G401 (cell line): Measurements from ENCODE around the gene SLC15A3. TPM values are rescaled to one million over a fixed set of nuclear protein-coding genes. Genes with fewer than 3 reads are reported as not detected.

Experiments
- DNase-seq: peaks from one replicate; pipeline ENCODE4 v3.0.0-alpha.2; 2015; ENCODE audit warnings: low spot score
- in situ Hi-C: cut with HindIII; loops from 2 replicates; pipeline ENCODE4 v1.10.0; 2016; ENCODE audit warnings: low sequenced_read_pairs, mixed read lengths
- total RNA-seq: library from RNA; depleted of rRNA; stranded (reverse); fragments of >200 nt; shearing (Covaris generic); gene quantifications from 2 replicates; pipeline ENCODE4 v1.2.3, GENCODE V29; 2014; rRNA removed

The SLC15A3 gene
- total RNA-seq, 1 experiment from 2014 or later: not detected

GRCh38 chr11:60906132-60906972 is 45.6 kb downstream of the SLC15A3 start, which contains the start of gene PRPF19:
Gene PRPF19, minus strand, starts transcription at chr11:60906585. Its CDS starts 203 bp downstream, at chr11:60906382.
- in situ Hi-C loops: no loop called here
- peak; percentile 97 for DNase-seq

GRCh38 chr11:60905551-60906113 is 46.3 kb downstream of the SLC15A3 start:
- peak; percentile 46 for DNase-seq
- in situ Hi-C loops: no loop called here

GRCh38 chr11:60905047-60905446 is 46.9 kb downstream of the SLC15A3 start:
- no peak for DNase-seq
- in situ Hi-C loops: no loop called here

- no peak for DNase-seq
- in situ Hi-C loops: no loop called here
These were observed 49.4 kb downstream of the SLC15A3 start for GRCh38 chr11:60902625-60903024.

DNA sequence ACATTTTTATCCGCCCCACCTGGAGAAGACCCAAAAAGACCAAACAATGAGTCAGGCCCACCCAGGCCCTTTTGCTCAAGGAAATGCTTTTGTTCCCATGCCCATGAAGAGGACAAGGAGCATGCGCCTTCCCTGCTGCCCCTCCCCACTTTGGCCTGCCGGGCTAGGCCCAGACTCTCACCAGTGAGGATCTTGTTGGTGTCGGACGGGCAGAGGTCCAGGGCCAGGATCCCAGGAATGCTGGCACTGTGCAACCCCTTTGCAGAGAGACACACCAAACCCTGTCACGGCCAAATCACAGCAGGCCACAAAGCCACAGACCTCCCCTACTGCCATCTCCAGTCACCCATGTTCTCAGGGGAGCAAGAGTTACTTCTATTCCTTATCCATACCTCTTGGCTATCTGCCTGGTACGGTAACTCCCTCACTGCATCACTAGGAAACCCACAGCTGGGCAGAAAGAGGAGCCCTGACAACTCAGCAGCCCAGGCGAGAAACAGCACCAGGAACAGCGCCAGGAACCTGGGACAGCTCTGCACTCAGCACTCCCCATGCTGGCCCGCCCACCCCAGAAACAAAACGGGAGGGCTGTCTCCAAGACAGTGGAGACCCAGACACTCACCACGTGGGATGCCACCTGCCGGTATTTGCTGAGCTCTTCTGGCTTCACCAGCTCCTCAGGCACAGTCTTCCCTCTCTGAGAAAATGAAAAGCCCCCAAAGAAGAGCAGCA is 51.1 kb downstream of the SLC15A3 start:
- in situ Hi-C loops: no loop called here

GRCh38 chr11:60899977-60900376 is 52.0 kb downstream of the SLC15A3 start:
- in situ Hi-C loops: no loop called here
- DNase-seq: no peak

More for the DNA sequence above, 51.1 kb downstream of the SLC15A3 start:
- DNase-seq: no peak

DNA sequence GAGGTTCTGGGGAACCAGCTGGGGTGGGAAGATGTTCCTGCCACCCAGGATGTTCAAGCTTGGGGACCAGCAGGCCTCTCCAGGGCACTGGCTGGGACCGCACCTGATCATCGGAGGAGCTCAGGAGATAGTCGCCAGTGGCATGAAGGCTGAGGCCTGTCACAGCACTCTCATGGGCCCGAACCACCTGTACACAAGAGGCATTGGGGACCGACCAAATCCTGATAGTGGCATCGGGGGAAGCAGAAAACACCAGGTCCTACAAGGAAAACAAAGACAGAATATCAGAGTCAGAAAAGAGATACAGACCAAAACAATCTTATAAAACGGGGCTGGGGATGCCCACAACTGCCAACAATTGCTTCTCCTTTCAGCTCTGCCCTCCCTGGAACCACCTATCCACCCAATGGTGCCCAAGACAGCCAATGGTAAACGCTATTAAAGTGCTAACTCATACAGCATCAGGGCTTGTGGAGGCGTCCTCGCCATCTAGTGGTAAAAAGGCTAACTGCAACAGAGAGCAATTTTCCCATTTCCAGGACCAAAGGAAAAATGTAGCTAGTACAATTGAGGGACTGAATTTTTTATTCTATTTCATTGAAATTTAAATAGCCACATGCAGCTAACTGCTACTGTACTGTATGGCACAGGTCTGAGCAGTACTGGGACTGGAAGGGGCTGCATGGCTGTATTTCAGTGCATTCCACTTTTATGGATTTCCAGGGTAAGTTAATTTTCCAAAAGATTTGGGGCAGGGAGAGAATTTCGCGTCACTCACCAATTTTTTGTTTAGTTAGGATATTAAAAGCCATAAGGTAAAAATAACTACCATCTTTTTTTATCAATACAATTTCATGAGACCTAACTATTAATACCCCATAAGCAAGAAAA is 52.7 kb downstream of the SLC15A3 start:
- peak; percentile 73 for DNase-seq
- in situ Hi-C loops: no loop called here

DNA sequence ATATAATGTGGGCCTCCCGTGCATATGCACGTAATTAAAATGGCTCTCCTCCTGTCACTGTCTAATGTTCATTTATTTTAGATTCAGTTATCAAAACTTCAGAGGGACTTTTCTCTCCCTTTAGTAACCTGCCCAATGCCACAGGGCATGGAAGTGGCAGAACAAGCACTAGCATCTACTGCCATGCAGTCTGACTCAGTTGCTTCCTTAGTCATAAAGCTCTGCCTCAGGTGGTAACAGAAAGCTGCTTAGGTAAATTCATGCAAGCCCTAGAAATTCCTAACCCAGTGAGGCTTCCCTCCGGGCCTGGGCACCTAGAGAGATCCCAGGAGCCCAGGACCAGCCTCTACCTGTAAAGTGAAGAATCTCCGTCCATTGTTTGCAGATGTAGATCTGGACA is 54.5 kb downstream of the SLC15A3 start:
- in situ Hi-C loops: no loop called here

GRCh38 chr11:60895687-60896086 is 56.3 kb downstream of the SLC15A3 start:
- in situ Hi-C loops: no loop called here
- DNase-seq: no peak

More for the DNA sequence above, 54.5 kb downstream of the SLC15A3 start:
- DNase-seq: no peak

DNA sequence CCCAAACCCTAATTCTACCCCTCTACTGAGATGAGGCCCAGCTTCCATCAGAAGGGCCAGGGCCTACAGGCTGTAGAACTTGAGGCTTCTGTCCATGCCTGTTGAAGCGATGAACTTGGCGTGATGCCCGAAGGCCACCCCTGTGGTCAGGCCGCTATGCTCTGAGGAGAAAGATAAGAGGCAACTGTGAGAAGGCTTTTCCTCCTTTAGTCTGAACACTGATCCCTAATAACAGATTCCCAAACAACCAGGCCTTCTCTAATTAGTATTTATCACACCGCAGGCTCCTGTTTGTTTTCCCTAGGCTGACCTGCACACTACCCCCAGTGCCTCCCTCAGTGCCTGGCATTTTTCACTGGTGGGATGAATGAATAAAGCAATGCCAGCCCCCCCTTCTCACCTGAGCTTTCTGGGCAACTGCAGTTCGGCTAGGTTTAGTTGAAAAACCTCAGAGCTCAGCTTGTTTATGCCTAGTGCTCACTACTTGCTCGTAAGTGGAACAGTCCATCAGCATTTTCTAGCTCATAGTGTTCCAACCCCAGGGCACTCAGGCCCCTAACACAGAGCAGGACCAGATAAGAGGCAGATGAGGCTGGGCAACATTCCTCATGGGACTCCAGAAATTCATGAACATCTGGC is 60.8 kb downstream of the SLC15A3 start:
- in situ Hi-C loops: no loop called here
- DNase-seq: peak; percentile 41

GRCh38 chr11:60890696-60891095 is 61.3 kb downstream of the SLC15A3 start:
- in situ Hi-C loops: no loop called here
- DNase-seq: no peak

DNA sequence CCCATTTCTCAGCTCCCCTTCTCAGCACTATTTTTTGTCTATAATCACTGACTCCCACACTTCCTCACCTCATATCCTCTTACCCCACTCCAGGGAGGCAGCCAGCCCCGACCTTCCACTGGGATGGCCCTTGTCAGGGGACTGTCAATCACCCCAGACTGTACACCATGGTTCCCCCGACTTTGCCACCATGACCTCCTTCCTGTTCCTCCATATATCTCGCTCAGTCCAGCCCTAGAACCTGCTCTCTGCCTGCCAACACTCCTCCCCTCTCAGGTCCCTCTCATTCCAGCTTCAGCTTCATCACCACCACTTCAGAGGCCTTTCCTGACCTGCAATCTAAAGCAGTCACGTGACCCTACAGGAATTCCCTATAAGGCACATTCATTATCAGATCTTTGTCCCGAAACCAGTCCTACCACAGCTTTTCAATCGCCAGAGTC is 62.1 kb downstream of the SLC15A3 start:
- in situ Hi-C loops: no loop called here
- DNase-seq: no peak

DNA sequence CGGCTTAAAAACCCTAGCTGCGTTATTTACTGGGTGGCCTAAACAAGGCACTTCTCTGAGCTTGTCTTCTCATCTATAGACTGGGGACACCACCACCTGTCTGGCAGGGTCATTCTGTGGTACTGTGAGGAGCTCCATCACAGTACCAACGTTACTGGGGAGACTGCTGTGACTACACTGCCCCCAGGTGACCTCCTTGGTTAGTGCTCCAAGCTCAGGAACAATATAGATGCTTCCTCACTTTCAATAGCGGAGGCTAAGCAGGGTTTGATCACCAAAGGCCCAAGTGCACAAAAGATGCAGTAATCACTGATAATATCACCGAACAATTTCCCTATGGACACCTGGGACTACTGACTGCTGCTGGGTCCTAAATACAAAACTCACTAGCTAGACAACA is 64.4 kb downstream of the SLC15A3 start:
- in situ Hi-C loops: no loop called here
- peak; percentile 77 for DNase-seq

Other genes with a start within 250 kb of the SLC15A3 start
- gene MS4A18, start 227.5 kb downstream of the SLC15A3 start, total RNA-seq: not detected in 2 replicates
- not detected in 2 replicates for gene MS4A15, start 195.3 kb downstream of the SLC15A3 start, total RNA-seq
- gene MS4A10, start 166.8 kb downstream of the SLC15A3 start, total RNA-seq: not detected in 2 replicates
- 16.3 and 23.5 TPM in 2 replicates for gene CCDC86, start 110.1 kb downstream of the SLC15A3 start, total RNA-seq
- not detected in 2 replicates for gene PTGDR2, start 96.2 kb downstream of the SLC15A3 start, total RNA-seq
- gene ZP1, start 84.6 kb downstream of the SLC15A3 start, total RNA-seq: not detected in 2 replicates
- 121 and 165 TPM in 2 replicates for gene PRPF19, start 45.6 kb downstream of the SLC15A3 start, total RNA-seq
- 13.5 and 13.7 TPM in 2 replicates for gene TMEM109, start 38.0 kb downstream of the SLC15A3 start, total RNA-seq
- 51.7 and 53.5 TPM in 2 replicates for gene TMEM132A, start 27.7 kb downstream of the SLC15A3 start, total RNA-seq
- gene CD6, start 19.5 kb upstream of the SLC15A3 start, total RNA-seq: not detected in 2 replicates
- gene CD5, start 150.3 kb upstream of the SLC15A3 start, total RNA-seq: 0.06 TPM in 1 of 2 replicates, not detected in the other
- gene VPS37C, start 209.2 kb upstream of the SLC15A3 start, total RNA-seq: 15.5 and 16.6 TPM in 2 replicates